Stimulated activated CD8-positive, alpha-beta memory T cell treated with anti-CD3 and anti-CD28 coated beads, Interleukin-4, amount 100 ng/mL, for 4 hours (primary cell): Measurements from ENCODE around the gene BACH2.
"Not testable (repeated sequence)": the region's sequence is repeated elsewhere in the genome, so short reads cannot be mapped to it uniquely, and the experiment has no call there.

Experiments
- DNase-seq, 2 donors: peaks; one replicate each; pipeline ENCODE4 v3.0.0-alpha.2; 2020; ENCODE audit warnings: low read depth in 2 of 2, low spot score in 1 of 2

The BACH2 gene

GRCh38 chr6:90282265-90282664 lies 14.4 kb downstream of the BACH2 start:
- not testable (repeated sequence) for DNase-seq

GRCh38 chr6:90278129-90278528 lies 18.5 kb downstream of the BACH2 start:
- DNase-seq = no peak

GRCh38 chr6:90277302-90278011 lies 19.2 kb downstream of the BACH2 start:
- DNase-seq = no peak

GRCh38 chr6:90274451-90275030 lies 22.1 kb downstream of the BACH2 start:
- peak; percentile 73 to 92 for DNase-seq

- no peak for DNase-seq
These were observed 22.8 kb downstream of the BACH2 start for GRCh38 chr6:90273863-90274262.

- no peak for DNase-seq
These were observed 23.7 kb downstream of the BACH2 start for GRCh38 chr6:90272895-90273294.

- DNase-seq = no peak
These were observed 24.8 kb downstream of the BACH2 start for GRCh38 chr6:90271831-90272230.

GRCh38 chr6:90269334-90269733 lies 27.3 kb downstream of the BACH2 start:
- DNase-seq = no peak

GRCh38 chr6:90268178-90268577 lies 28.5 kb downstream of the BACH2 start:
- DNase-seq = no peak

- DNase-seq = no peak
These were observed 29.6 kb downstream of the BACH2 start for GRCh38 chr6:90266905-90267621.

- DNase-seq = no peak
These were observed 32.1 kb downstream of the BACH2 start for GRCh38 chr6:90264561-90264960.

GRCh38 chr6:90263633-90264032 lies 33.0 kb downstream of the BACH2 start:
- no peak for DNase-seq

GRCh38 chr6:90261801-90262200 lies 34.8 kb downstream of the BACH2 start:
- DNase-seq = no peak

GRCh38 chr6:90257486-90257738 lies 39.2 kb downstream of the BACH2 start:
- no peak for DNase-seq

- DNase-seq = no peak
These were observed 39.8 kb downstream of the BACH2 start for GRCh38 chr6:90256698-90257485.

GRCh38 chr6:90253631-90254030 lies 43.0 kb downstream of the BACH2 start:
- DNase-seq = no peak

GRCh38 chr6:90251295-90251992 lies 45.2 kb downstream of the BACH2 start:
- DNase-seq = no peak

- DNase-seq = no peak
These were observed 46.2 kb downstream of the BACH2 start for GRCh38 chr6:90250405-90250804.

- no peak for DNase-seq
These were observed 47.2 kb downstream of the BACH2 start for GRCh38 chr6:90249458-90249857.

GRCh38 chr6:90249034-90249433 lies 47.6 kb downstream of the BACH2 start:
- no peak for DNase-seq

- no peak for DNase-seq
These were observed 49.4 kb downstream of the BACH2 start for GRCh38 chr6:90247262-90247661.
